ENCODE measurements around the gene TAS1R2. TPM values are rescaled to one million over a fixed set of nuclear protein-coding genes. Genes with fewer than 3 reads are reported as not detected.

The TAS1R2 gene
- total and polyA plus RNA-seq, 12 donors, result not detected

- 41 to 61% (median 47%) methylated on average over 4 to 10 of the region's 10 CpGs for WGBS, 4 donors
- no peaks in the 10 kb centered on the region for H3K4me1 ChIP-seq (replicated peaks in 1 of 2)
- no peak overlapping the region for H3K4me3 ChIP-seq
- no peak for TF ChIP-seq POLR2A (IDR thresholded peaks at IDR 0.05)
- TF ChIP-seq CTCF (IDR thresholded peaks at IDR 0.05), result no peak
- no peaks in the 10 kb centered on the region for H3K9me3 ChIP-seq (replicated peaks in 1 of 3)
- DNase-seq, result no peak
- intact Hi-C loops (cut with DNase I), result no loop called here
- H3K27ac ChIP-seq, result no peak overlapping the region
- H3K27me3 ChIP-seq, result no peaks in the 10 kb centered on the region
- H3K36me3 ChIP-seq (replicated peaks in 1 of 2), result no peaks in the 10 kb centered on the region
These were observed 55.6 kb downstream of the TAS1R2 start for GRCh38 chr1:18803851-18804250.

DNA sequence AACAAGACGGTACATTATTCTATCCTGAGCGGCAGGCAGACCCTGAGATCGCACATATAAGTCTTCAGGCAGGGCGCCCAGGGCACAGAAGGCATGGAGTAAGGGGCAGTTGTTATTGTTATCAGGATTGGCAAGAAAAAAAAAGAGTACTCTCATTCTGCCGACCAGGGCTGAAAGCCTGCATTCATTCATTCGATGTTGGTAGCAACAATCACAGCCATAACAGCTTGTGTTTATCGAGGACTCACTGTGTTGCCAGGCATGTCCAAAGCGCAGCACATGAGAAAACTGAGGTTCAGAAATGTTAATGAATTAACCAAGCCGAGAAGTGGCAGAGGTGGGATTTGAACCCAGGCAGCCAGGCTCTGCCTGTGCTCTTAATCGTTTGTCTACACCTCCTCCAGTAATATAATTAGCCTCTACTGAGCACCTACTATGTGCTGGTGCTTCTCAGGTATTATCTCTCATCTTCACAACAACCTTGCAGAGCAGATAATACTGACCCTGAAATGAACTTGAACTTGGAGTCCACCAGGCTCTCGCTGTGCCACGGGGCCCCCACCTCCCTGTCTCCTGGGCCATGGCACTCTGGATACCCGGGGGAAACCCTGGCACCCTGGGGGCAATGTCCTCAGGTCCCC lies 56.2 kb downstream of the TAS1R2 start:
- intact Hi-C loops (cut with DNase I), result no loop called here
- no peaks in the 10 kb centered on the region for H3K36me3 ChIP-seq (replicated peaks in 1 of 2)
- no peak overlapping the region for H3K27ac ChIP-seq
- no peaks in the 10 kb centered on the region for H3K4me1 ChIP-seq (replicated peaks in 1 of 2)
- 62 to 68% (median 68%) methylated on average over 8 to 13 of the region's 13 CpGs for WGBS, 4 donors
- no peak for DNase-seq
- TF ChIP-seq CTCF (IDR thresholded peaks at IDR 0.05) (no peak), POLR2A (IDR thresholded peaks at IDR 0.05) (no peak)
- H3K4me3 ChIP-seq, result no peak overlapping the region
- H3K27me3 ChIP-seq, result no peaks in the 10 kb centered on the region
- no peaks in the 10 kb centered on the region for H3K9me3 ChIP-seq (replicated peaks in 1 of 3)

GRCh38 chr1:18802231-18802630 lies 57.2 kb downstream of the TAS1R2 start:
- no peak overlapping the region for H3K4me3 ChIP-seq
- no peaks in the 10 kb centered on the region for H3K36me3 ChIP-seq (replicated peaks in 1 of 2)

DNA sequence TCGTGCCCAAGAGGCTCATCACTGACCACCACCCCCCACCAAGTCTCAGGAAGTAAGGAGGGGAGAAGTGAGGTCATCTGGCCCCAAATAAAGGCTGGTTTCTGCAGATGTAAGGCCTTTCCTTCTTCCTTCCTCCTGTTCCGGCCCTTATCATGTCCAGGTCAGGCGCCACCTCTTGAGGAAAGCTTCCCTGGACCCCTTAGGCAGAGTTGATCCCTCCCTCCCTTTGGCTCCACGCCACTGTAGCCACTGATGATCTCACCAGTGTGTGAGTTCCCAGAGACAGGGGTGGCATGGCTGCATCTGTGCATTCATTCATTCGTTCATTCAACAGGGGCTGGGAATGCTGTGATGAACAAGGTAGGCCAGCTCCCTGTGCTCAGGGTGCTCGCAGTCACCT lies 59.2 kb downstream of the TAS1R2 start:
- Histone ChIP-seq H3K36me3 (replicated peaks in 1 of 2) (no peaks in the 10 kb centered on the region), H3K4me1 (replicated peaks in 1 of 2) (no peaks in the 10 kb centered on the region), H3K4me3 (no peak overlapping the region), H3K9me3 (replicated peaks in 1 of 3) (no peaks in the 10 kb centered on the region), H3K27me3 (no peaks in the 10 kb centered on the region), H3K27ac (no peak overlapping the region)
- TF ChIP-seq POLR2A (IDR thresholded peaks at IDR 0.05), result no peak
- no peak for TF ChIP-seq CTCF (IDR thresholded peaks at IDR 0.05)
- DNase-seq, result no peak
- intact Hi-C loops (cut with DNase I), result no loop called here
- 79 to 87% (median 83%) methylated on average over 5 to 6 of the region's 6 CpGs for WGBS, 4 donors

More at GRCh38 chr1:18802231-18802630, 57.2 kb downstream of the TAS1R2 start:
- no peaks in the 10 kb centered on the region for H3K9me3 ChIP-seq (replicated peaks in 1 of 3)
- no peak overlapping the region for H3K27ac ChIP-seq
- no peak for DNase-seq
- H3K27me3 ChIP-seq, result no peaks in the 10 kb centered on the region
- no peaks in the 10 kb centered on the region for H3K4me1 ChIP-seq (replicated peaks in 1 of 2)
- 76 to 91% (median 86%) methylated on average over 3 of the region's 3 CpGs for WGBS, 4 donors
- TF ChIP-seq POLR2A (IDR thresholded peaks at IDR 0.05) (no peak), CTCF (IDR thresholded peaks at IDR 0.05) (no peak)
- intact Hi-C loops (cut with DNase I), result no loop called here

Data from adrenal gland (tissue), 12 donors.